HepG2 (cell line): ENCODE results near the gene SREBF1. TPM values are rescaled to one million over a fixed set of nuclear protein-coding genes. Genes with fewer than 3 reads are reported as not detected.

Experiments
- ARID5B ChIP-seq: IDR thresholded peaks from 2 replicates; pipeline ENCODE4 v1.4.0; 2020; ENCODE audit warnings: mild to moderate bottlenecking, missing genetic modification reagents
- ATF2 ChIP-seq: sonication (generic); formaldehyde crosslinking; IDR thresholded peaks from 2 replicates; pipeline ENCODE4 v1.4.0; 2020; ENCODE audit warnings: missing genetic modification reagents
- ELF1 ChIP-seq: sonication (generic); formaldehyde crosslinking; IDR thresholded peaks from 2 replicates; pipeline ENCODE4 v1.4.0; 2020; ENCODE audit warnings: missing genetic modification reagents
- ELF4 ChIP-seq: sonication (generic); formaldehyde crosslinking; IDR thresholded peaks from 2 replicates; pipeline ENCODE4 v1.5.0; 2020; ENCODE audit warnings: missing genetic modification reagents, mild to moderate bottlenecking, moderate library complexity, borderline replicate concordance
- ERF ChIP-seq: IDR thresholded peaks from 2 replicates; pipeline ENCODE4 v1.6.1; 2018; ENCODE audit warnings: missing biosample characterization, missing genetic modification reagents
- FOXA1 ChIP-seq, 2 experiments: fragments of 450-650 bp in 1 of 2; sonication (generic) in 1 of 2; formaldehyde crosslinking in 1 of 2; IDR thresholded peaks; 2 replicates each; pipeline versions ENCODE4 v1.4.0 to v1.6.1; 2016 to 2020; ENCODE audit warnings: missing genetic modification reagents in 1 of 2
- GPBP1L1 ChIP-seq: sonication (generic); formaldehyde crosslinking; IDR thresholded peaks from 2 replicates; pipeline ENCODE4 v1.5.0; 2020; ENCODE audit warnings: mild to moderate bottlenecking, missing genetic modification reagents
- HNF4G ChIP-seq, 2 experiments: sonication (generic) in 1 of 2; formaldehyde crosslinking in 1 of 2; IDR thresholded peaks; 2 replicates each; pipeline versions ENCODE4 v1.4.0 to v1.6.1; 2011 to 2020; ENCODE audit warnings: borderline replicate concordance in 2 of 2, low read depth in 2 of 2, mild to moderate bottlenecking in 2 of 2, low read length in 1 of 2, missing genetic modification reagents in 1 of 2, moderate library complexity in 1 of 2
- KLF13 ChIP-seq: sonication (generic); formaldehyde crosslinking; IDR thresholded peaks from 2 replicates; pipeline ENCODE4 v1.4.0; 2020; ENCODE audit warnings: mild to moderate bottlenecking, missing genetic modification reagents
- MIXL1 ChIP-seq: IDR thresholded peaks from 2 replicates; pipeline ENCODE4 v1.6.1; 2016
- MXD1 ChIP-seq: sonication (generic); formaldehyde crosslinking; IDR thresholded peaks from 2 replicates; pipeline ENCODE4 v1.4.0; 2020; ENCODE audit warnings: mild to moderate bottlenecking, missing genetic modification reagents
- MXI1 ChIP-seq: IDR thresholded peaks from 3 replicates; pipeline ENCODE4 v1.6.1; 2012; ENCODE audit warnings: low read depth, low read length, inconsistent platforms, borderline replicate concordance
- PHB2 ChIP-seq: fragments of 450-650 bp; IDR thresholded peaks from 2 replicates; pipeline ENCODE4 v1.6.1; 2018; ENCODE audit not compliant: partially characterized antibody
- PHF21A ChIP-seq: sonication (generic); formaldehyde crosslinking; IDR thresholded peaks from 2 replicates; pipeline ENCODE4 v1.5.0; 2020; ENCODE audit warnings: mild to moderate bottlenecking, missing genetic modification reagents
- TEAD3 ChIP-seq: optimal IDR thresholded peaks from 2 replicates; pipeline ENCODE3; 2016; ENCODE audit warnings: borderline replicate concordance
- ZBTB33 ChIP-seq: sonication (generic); formaldehyde crosslinking; IDR thresholded peaks from 2 replicates; pipeline ENCODE4 v1.4.0; 2020; ENCODE audit warnings: missing genetic modification reagents
- ZFX ChIP-seq: sonication (generic); formaldehyde crosslinking; IDR thresholded peaks from 2 replicates; pipeline ENCODE4 v1.4.0; 2020; ENCODE audit warnings: mild to moderate bottlenecking, low read depth, missing genetic modification reagents, moderate library complexity
- ZNF24 ChIP-seq: fragments of 450-650 bp; IDR thresholded peaks from 2 replicates; pipeline ENCODE4 v1.6.1; 2017; ENCODE audit warnings: antibody characterized with exemption, mild to moderate bottlenecking
- ZNF460 ChIP-seq: sonication (generic); formaldehyde crosslinking; IDR thresholded peaks from 2 replicates; pipeline ENCODE4 v1.5.1; 2020; ENCODE audit warnings: missing genetic modification reagents, mild to moderate bottlenecking, borderline replicate concordance
- ZNF879 ChIP-seq: sonication (generic); formaldehyde crosslinking; IDR thresholded peaks from 2 replicates; pipeline ENCODE4 v1.8.1; 2023; ENCODE audit warnings: missing genetic modification reagents
- polyA plus RNA-seq, 8 experiments: library from polyadenylated mRNA; depleted of rRNA in 3 of 8; stranded (reverse) in 7 of 8; unstranded in 1 of 8; fragments of >200 nt; fragmentation: Illumina TruSeq in 4 of 8; extraction: Trizol in 4 of 8; gene quantifications; 2 replicates each; pipeline versions ENCODE4 v1.2.1 to v1.2.3, GENCODE V29; 2011 to 2016; ENCODE audit warnings: low read depth in 4 of 8, missing spikeins in 1 of 8, mixed read lengths in 1 of 8; ENCODE audit not compliant: insufficient read depth in 1 of 8
- total RNA-seq, 5 experiments: library from RNA; depleted of rRNA; stranded (reverse); fragments of >200 nt; fragmentation: Illumina TruSeq; extraction: Trizol; gene quantifications; 2 replicates each; pipeline ENCODE4 v1.2.3, GENCODE V29; 2016; ENCODE audit warnings: low read depth in 1 of 5

SREBF1 gene
- total and polyA plus RNA-seq, 2 of the 13 experiments (the other 11 are each of a cell fraction or from before 2014, with no cell fraction given) = 34.3 to 38.0 TPM

GRCh38 chr17:17859909-17860765, 23.4 kb upstream of the SREBF1 start (continued):
- TF ChIP-seq HNF4G (IDR thresholded peaks at IDR 0.05; ENCODE audit: borderline replicate concordance, low read depth, low read length) (no peak), HNF4G (CRISPR knock-in tag; IDR thresholded peaks at IDR 0.05; ENCODE audit: borderline replicate concordance, low read depth) (no peak), KLF13 (CRISPR knock-in tag) (no peak), TEAD3 (CRISPR knock-in tag) (peak; percentile 54), ZFX (CRISPR knock-in tag) (peak; percentile 60), FOXA1 (IDR thresholded peaks at IDR 0.05) (no peak), FOXA1 (CRISPR knock-in tag; IDR thresholded peaks at IDR 0.05) (no peak), PHB2 (no peak), ZBTB33 (CRISPR knock-in tag) (peak; percentile 67), MXI1 (no peak), ELF1 (CRISPR knock-in tag) (peak; percentile 11; the same call in 1 of the 2 replicates), ZNF24 (no peak), ERF (CRISPR knock-in tag) (peak; percentile 47; the same call in 1 of the 2 replicates), MIXL1 (CRISPR knock-in tag) (no peak), ARID5B (peak; percentile 39; the same call in 1 of the 2 replicates), GPBP1L1 (CRISPR knock-in tag) (no peak), ZNF879 (CRISPR knock-in tag) (0 out of 2 replicates have a peak, but pooled peaks have one; percentile 23), ELF4 (CRISPR knock-in tag) (no peak), PHF21A (CRISPR knock-in tag) (no peak), ATF2 (CRISPR knock-in tag) (0 out of 2 replicates have a peak, but pooled peaks have one; percentile 19), ZNF460 (CRISPR knock-in tag) (no peak), MXD1 (CRISPR knock-in tag) (no peak)
